SKM-1 (cell line): ENCODE data around the gene IDUA.
"Not testable (repeated sequence)": the region's sequence is repeated elsewhere in the genome, so short reads cannot be mapped to it uniquely, and the experiment has no call there.

Experiments
- DNase-seq: peaks from one replicate; lab custom pipeline; 2025; ENCODE audit not compliant: unreplicated experiment; lab: John Stamatoyannopoulos, UW

The IDUA gene

GRCh38 chr4:966266-967112, 20.4 kb upstream of the IDUA start:
- DNase-seq = no peak

- DNase-seq = no peak
Observed at GRCh38 chr4:967113-968104, 19.4 kb upstream of the IDUA start.

- DNase-seq = no peak
Observed at GRCh38 chr4:968221-968620, 18.6 kb upstream of the IDUA start.

GRCh38 chr4:968621-969394, 18.0 kb upstream of the IDUA start:
- DNase-seq = no peak

- DNase-seq = no peak
Observed at GRCh38 chr4:970046-970745, 16.6 kb upstream of the IDUA start.

GRCh38 chr4:970854-971520, 15.9 kb upstream of the IDUA start:
- DNase-seq = no peak

GRCh38 chr4:971666-972500, 15.0 kb upstream of the IDUA start:
- DNase-seq = no peak

- DNase-seq = no peak
Observed at GRCh38 chr4:972651-973424, 14.0 kb upstream of the IDUA start.

- DNase-seq = peak; percentile 56
Observed at GRCh38 chr4:973431-974397, 13.1 kb upstream of the IDUA start, which contains the start of gene DGKQ. TSS of gene DGKQ (minus strand) at chr4:973569. CDS start at chr4:973482, 87 bp downstream.

GRCh38 chr4:974668-975067, 12.2 kb upstream of the IDUA start:
- no peak for DNase-seq

- not testable (repeated sequence) for DNase-seq
Observed at GRCh38 chr4:976016-976415, 10.8 kb upstream of the IDUA start.

- DNase-seq = peak; percentile 99
Observed at GRCh38 chr4:978957-979701, 7.7 kb upstream of the IDUA start.

GRCh38 chr4:982291-982690, 4.6 kb upstream of the IDUA start:
- DNase-seq = no peak

GRCh38 chr4:982814-983213, 4.0 kb upstream of the IDUA start:
- no peak for DNase-seq

GRCh38 chr4:984336-985054, 2.3 kb upstream of the IDUA start:
- no peak for DNase-seq
